ENCODE measurements around the gene SLC11A2.

SLC11A2 gene

DNA sequence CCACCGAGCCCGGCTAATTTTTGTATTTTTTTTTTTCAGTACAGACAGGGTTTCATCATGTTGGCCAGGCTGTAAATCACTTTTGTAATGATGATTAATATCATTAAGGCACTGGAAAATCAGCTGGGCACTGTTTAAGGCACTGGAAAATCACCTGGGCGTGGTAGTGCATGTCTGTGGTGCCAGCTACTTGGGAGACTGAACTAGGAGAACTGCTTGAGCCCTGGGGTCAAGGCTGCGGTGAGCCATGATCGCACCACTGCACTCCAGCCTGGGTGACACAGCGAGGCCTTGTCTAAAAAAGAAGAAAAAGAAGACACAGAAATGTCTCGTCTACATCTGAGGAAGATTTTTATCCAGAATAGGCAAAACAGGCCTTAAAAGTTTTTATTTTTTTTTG, 12.7 kb downstream of the SLC11A2 start:
- TF ChIP-seq FOXP2 (optimal IDR thresholded peaks at IDR 0.05; ENCODE audit: borderline replicate concordance, extremely low read depth, extremely low read length, insufficient read depth) = no peak
- no peak for TF ChIP-seq POLR2AphosphoS5 (IDR thresholded peaks at IDR 0.05; ENCODE audit: low read depth, low read length)
- TF ChIP-seq SIN3A (IDR thresholded peaks at IDR 0.05; ENCODE audit: borderline replicate concordance, insufficient read depth, low read length) = no peak
- TF ChIP-seq TAF1 (IDR thresholded peaks at IDR 0.05; ENCODE audit: borderline replicate concordance, insufficient read depth, low read length) = no peak
- TF ChIP-seq, protein P1, sequence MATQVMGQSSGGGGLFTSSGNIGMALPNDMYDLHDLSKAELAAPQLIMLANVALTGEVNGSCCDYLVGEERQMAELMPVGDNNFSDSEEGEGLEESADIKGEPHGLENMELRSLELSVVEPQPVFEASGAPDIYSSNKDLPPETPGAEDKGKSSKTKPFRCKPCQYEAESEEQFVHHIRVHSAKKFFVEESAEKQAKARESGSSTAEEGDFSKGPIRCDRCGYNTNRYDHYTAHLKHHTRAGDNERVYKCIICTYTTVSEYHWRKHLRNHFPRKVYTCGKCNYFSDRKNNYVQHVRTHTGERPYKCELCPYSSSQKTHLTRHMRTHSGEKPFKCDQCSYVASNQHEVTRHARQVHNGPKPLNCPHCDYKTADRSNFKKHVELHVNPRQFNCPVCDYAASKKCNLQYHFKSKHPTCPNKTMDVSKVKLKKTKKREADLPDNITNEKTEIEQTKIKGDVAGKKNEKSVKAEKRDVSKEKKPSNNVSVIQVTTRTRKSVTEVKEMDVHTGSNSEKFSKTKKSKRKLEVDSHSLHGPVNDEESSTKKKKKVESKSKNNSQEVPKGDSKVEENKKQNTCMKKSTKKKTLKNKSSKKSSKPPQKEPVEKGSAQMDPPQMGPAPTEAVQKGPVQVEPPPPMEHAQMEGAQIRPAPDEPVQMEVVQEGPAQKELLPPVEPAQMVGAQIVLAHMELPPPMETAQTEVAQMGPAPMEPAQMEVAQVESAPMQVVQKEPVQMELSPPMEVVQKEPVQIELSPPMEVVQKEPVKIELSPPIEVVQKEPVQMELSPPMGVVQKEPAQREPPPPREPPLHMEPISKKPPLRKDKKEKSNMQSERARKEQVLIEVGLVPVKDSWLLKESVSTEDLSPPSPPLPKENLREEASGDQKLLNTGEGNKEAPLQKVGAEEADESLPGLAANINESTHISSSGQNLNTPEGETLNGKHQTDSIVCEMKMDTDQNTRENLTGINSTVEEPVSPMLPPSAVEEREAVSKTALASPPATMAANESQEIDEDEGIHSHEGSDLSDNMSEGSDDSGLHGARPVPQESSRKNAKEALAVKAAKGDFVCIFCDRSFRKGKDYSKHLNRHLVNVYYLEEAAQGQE (IDR thresholded peaks at IDR 0.05; ENCODE audit: insufficient read depth in 1 of 2, low read depth in 2 of 2, low read length in 2 of 2) = no peak

DNA sequence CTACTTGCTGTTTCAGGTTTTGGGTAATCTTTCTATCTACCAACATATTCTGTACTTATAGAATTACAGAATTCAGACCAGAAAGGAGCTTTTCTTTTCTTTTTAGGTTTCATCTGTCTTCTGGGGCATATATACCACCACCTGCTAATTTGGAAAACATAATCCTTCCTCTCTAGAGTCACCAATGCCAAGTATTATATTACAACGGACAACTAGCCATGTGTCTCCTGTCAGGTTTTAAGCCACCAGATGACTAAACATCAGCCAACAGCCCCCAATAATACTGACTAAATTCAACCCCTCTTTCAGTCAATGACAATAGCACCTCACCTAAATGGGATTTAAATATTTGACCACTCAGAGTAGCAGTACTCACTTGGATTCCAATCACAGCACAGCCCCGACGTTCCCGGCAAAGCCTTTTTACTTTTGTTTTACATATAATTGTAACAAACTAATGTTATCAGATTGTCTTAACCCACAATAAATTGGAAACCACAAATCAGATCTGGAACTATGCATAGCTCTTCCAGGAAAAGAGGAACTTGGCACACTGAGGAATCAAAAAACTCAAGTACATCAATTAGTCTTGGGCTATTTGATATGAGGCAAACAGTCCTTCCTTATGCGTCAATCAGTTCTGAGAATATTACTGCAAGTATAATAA, 13.5 kb downstream of the SLC11A2 start:
- TF ChIP-seq FOXP2 (optimal IDR thresholded peaks at IDR 0.05; ENCODE audit: borderline replicate concordance, extremely low read depth, extremely low read length, insufficient read depth) = no peak
- TF ChIP-seq, protein P1 (IDR thresholded peaks at IDR 0.05; ENCODE audit: insufficient read depth in 1 of 2, low read depth in 2 of 2, low read length in 2 of 2) = no peak
- TF ChIP-seq POLR2AphosphoS5 (IDR thresholded peaks at IDR 0.05; ENCODE audit: low read depth, low read length) = no peak
- TF ChIP-seq SIN3A (IDR thresholded peaks at IDR 0.05; ENCODE audit: borderline replicate concordance, insufficient read depth, low read length) = no peak
- TF ChIP-seq TAF1 (IDR thresholded peaks at IDR 0.05; ENCODE audit: borderline replicate concordance, insufficient read depth, low read length) = no peak

DNA sequence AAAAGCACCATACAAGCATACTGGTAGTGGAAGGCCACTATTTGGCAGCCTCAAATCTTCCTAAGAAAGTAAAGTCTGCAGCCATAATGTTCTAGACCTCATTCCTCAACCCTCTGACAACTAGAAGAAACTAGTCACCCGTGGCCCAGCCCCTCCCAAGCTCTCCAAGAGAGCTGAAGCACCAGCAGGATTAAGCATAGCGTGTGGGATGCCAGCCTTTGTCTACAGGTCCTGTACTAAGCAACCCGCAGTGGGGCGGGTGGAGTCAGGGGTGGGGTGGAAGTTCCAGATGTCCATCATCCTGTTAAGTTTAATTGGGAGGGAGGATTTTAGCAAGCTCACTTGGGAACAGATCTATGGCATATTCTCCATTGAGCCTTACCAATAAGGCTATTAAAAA, 14.2 kb downstream of the SLC11A2 start:
- TF ChIP-seq SIN3A (IDR thresholded peaks at IDR 0.05; ENCODE audit: borderline replicate concordance, insufficient read depth, low read length) = no peak
- TF ChIP-seq POLR2AphosphoS5 (IDR thresholded peaks at IDR 0.05; ENCODE audit: low read depth, low read length) = no peak
- TF ChIP-seq FOXP2 (optimal IDR thresholded peaks at IDR 0.05; ENCODE audit: borderline replicate concordance, extremely low read depth, extremely low read length, insufficient read depth) = no peak
- TF ChIP-seq, protein P1 (IDR thresholded peaks at IDR 0.05; ENCODE audit: insufficient read depth in 1 of 2, low read depth in 2 of 2, low read length in 2 of 2) = no peak
- TF ChIP-seq TAF1 (IDR thresholded peaks at IDR 0.05; ENCODE audit: borderline replicate concordance, insufficient read depth, low read length) = no peak

DNA sequence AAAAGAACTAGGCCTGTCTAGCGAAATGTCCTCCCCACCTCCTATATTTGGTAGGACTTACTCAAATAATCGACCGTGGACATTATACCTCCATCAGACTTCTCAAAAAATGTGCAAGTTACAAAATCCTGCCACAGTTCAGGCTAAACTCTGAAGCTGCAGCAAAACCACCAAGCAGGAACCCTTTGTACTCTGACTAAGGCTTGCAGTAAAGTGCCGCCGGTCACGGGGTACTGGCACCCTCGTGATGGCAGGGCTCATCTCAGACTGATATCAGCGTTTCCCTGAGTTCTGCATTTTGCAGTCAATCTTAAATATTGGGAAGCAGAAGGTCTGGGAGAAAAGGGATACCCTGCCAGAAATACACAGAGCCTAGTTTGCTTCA, 17.1 kb downstream of the SLC11A2 start:
- TF ChIP-seq TAF1 (IDR thresholded peaks at IDR 0.05; ENCODE audit: borderline replicate concordance, insufficient read depth, low read length) (no peak), SIN3A (IDR thresholded peaks at IDR 0.05; ENCODE audit: borderline replicate concordance, insufficient read depth, low read length) (no peak), FOXP2 (optimal IDR thresholded peaks at IDR 0.05; ENCODE audit: borderline replicate concordance, extremely low read depth, extremely low read length, insufficient read depth) (no peak), POLR2AphosphoS5 (IDR thresholded peaks at IDR 0.05; ENCODE audit: low read depth, low read length) (no peak)
- TF ChIP-seq, protein P1 (IDR thresholded peaks at IDR 0.05; ENCODE audit: insufficient read depth in 1 of 2, low read depth in 2 of 2, low read length in 2 of 2) = no peak
